ENCODE measurements around the gene LIN7B.
"Not testable (repeated sequence)": the region's sequence is repeated elsewhere in the genome, so short reads cannot be mapped to it uniquely, and the experiment has no call there.

LIN7B gene

DNA sequence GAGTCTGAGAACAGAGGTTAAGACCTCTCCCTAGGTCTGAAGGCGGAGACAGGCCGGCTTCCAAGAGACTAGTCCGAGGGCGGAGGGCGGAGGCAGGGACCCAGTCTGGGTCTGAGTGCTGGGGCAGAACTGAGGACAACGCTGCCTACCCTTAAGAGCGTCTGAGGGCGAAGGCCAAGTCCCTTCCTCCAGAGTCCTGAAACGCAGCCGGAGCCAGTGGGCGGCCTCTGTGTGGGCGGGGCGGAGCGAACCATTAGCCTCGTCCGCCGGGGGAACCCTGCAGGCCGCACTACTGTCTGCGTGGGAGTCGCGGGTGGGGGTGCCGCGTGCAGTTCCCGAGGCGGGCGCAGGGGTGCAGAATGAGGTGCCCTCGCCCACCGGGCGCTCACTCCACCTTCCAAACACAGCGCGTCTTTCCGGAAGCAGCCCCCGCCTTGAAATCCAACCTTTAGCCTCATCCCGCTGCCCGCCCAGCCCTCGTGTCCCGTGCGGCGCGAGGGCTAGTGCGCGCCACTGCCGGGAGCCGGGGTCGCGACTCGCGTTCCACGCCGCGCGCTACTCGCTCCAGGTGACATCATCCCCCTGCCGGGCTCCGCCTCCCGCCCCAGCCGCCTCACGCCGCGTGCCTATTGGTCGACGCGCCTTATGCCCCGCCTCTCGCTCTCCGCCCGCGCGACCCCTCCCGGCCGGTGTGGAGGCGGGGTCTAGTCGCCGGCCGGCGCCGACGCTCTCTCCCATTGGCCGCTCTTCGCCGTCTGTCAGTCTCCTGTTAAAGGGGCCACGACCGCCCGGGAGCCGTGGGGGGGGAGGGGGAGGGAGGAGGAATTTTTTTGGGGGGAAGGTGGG lies 4.6 kb downstream of the LIN7B start, which contains the start of gene C19orf73:
Gene C19orf73, minus strand, starts transcription at position 579 of the 846 bp plus-strand sequence. Its CDS starts 121 bp downstream, at position 458.
- peak; percentile 95 for DNase-seq (ENCODE audit: low read depth)

DNA sequence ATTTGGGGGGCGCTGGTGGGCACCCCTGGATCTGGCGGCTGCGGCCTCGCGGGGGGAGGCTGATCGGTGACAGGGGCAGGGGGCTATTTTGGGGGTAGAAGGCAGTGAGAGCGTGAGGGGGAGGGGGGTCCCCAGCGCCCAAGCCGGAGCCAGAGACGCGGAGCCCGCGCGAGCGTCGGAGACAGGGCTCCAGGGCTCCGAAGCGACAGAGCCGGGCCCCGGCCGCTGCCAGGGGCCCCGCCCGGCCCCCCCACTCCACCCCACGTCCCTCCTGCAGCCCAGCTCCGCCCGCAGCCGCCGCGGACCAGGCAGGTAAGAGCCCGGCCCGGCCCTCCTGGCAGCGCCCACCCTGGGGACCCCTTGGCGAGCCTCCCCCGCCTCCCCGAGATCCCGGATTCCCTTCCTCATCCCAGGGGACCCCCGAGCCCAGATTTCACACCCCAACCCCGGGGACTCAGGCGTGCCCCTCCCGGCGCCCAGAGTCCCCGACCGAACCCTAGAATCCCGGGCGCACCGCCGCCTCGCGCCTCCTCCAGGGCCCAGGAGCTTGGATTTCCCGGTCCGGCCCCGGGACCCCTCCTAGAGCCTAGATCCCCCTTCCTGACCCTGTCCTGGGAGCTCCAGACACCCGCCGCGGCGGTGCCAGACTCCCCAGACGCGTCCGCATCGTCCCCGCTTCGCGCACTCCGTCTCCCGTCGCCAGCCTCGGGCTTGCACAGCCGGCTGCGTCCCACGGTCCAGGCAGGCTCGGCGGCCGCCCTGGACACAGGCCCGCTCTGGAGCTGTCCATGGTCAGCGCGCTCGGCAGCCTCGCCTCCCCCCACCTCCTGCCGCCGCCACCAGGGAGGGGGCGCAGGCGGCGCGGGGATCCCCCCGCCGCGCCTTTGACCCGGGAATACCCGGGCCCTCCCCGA lies 5.5 kb downstream of the LIN7B start, which contains the start of gene PPFIA3:
Gene PPFIA3, plus strand, starts transcription at position 134 of the 914 bp plus-strand sequence. CDS start 8,330 bp downstream, outside the sequence.
- no peak for DNase-seq (ENCODE audit: low read depth)

DNA sequence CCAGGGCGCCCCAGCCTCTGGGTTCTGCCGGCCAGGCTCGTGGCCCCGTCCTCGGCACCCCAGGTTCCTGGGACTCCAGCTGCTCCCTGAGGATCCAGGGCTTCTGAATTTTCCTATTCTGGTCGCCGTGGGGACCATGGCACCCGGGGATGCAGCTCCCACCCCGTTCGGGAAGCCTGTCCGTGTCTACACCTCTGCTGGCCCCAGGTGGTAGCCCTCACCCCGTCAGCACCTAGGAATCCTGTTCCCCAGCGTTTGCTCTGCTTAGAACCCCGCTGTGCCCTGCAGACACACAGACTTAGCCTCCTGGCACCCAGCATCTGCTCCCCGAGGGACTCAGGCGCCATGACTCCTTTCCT lies 6.1 kb downstream of the LIN7B start:
- no peak for DNase-seq (ENCODE audit: low read depth)

DNA sequence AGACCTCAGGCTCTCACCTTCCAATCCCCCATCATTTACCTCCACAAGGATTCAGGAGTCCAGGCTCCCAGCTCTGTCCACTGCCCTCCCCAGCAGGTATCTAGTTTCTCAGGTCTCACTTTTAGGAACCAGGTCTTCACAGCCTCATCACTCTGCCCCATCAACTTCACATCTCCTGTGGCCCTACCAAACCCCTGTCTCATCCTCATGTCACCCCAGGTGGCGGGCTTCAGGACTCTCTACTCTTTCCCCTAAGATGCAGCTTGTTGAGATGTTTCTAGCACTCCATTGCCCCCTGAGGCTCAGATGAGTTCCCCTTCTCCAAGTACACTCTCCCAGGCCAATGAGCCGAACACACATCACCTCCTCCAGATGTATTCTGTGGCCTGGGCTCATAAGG lies 6.7 kb downstream of the LIN7B start:
- no peak for DNase-seq (ENCODE audit: low read depth)

DNA sequence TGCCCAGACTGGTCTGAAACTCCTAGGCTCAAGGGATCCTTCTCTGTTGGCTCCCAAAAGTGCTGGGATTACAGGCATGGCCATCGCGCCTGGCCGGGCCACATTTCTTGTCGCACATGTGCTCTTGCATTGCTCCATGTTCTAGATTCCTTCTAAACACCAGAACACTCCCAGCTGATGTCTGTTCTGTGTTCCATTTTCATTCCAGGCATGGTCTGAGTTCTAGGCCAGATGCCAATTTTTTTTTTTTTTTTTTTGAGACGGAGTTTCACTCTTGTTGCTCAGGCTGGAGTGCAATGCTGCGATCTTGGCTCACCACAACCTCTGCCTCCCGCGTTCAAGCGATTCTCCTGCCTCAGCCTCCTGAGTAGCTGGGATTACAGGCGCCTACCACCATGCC lies 7.7 kb downstream of the LIN7B start:
- not testable (repeated sequence) for DNase-seq (ENCODE audit: low read depth)

DNA sequence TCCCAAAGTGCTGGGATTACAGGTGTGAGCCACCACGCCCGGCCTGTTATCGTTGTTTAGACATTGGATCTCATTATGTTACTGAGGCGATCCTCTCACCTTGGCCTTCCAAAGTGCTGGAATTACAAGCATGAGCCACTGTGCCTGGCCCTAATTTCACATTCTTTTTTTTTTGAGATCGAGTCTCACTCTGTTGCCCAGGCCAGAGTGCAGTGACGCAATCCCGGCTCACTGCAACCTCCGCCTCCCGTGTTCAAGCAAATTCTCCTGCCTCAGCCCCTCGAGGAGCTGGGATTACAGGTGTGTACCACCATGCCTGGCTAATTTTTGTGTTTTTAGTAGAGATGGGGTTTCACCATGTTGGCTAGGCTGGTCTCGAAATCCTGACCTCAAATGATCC lies 9.1 kb downstream of the LIN7B start:
- not testable (repeated sequence) for DNase-seq (ENCODE audit: low read depth)

DNA sequence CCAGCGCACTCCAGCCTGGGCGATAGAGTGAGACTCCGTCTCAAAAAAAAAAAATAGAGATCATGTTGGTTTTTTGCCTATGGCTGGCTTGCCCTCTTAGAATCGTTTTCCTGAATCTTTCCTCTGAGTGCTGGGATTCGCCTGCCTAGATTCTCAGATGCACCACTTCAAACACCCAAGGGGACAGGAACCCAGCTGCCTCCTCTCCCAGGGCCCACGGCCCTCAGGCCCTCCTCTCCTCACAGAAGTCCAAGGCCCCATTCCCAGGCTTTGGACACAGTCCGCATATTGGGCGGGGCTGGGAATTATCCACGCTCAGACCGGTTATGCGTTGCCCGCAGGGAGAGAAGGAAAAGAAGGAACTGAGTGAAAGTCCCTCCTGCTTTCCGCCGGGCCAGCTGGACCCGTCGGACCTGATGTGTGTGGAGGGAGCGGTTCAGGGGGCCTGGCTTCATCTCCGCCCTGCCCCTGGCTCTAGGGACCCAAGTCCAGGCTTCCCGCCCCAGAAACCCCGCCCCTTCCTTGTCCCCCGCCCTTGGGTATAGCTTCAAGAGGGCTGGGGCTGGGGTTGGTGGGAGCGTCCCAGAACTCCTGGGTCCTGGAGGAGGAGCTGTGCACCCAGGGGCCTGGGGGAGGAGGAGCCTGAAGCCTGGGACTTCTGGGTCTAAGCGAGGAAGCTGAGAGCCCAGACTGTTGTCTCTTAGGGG lies 11.0 kb downstream of the LIN7B start:
- no peak for DNase-seq (ENCODE audit: low read depth)

DNA sequence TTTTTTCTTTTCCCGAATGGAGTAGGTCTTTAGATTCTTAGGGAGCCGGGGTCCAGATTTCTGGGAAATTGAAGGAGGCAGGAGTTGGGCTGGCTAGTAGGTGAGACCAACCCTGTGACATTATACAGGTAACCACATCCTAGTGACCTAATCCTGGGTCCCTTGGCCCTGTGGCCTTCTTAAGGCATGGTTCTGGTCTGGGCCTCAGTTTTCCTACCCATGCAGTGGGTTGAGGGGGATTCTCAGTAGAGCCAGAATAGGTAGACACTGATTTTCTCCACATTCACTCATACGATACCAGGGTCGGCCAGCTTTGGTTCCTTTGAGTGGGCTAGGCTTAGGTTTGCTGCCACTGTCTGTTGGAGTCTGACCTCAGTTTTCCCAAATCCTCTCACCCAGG lies 12.4 kb downstream of the LIN7B start:
- DNase-seq (ENCODE audit: low read depth), result no peak

DNA sequence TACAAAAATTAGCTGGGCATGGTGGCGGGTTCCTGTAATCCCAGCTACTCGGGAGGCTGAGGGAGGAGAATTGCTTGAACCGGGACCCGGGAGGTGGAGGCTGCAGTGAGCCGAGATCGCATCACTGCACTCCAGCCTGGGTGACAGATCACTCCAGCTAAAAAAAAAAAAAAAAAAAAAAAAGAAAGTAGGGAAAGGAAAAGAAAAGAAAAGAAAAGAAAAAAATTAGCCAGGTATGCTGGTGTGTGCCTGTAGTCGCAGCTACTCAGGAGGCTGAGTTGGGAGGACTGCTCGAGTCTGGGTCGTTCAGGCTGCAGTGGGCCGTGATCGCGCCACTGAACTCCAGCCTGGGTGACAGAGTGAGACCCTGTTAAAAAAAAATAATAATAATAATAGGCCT lies 13.1 kb downstream of the LIN7B start:
- DNase-seq (ENCODE audit: low read depth), result not testable (repeated sequence)

DNA sequence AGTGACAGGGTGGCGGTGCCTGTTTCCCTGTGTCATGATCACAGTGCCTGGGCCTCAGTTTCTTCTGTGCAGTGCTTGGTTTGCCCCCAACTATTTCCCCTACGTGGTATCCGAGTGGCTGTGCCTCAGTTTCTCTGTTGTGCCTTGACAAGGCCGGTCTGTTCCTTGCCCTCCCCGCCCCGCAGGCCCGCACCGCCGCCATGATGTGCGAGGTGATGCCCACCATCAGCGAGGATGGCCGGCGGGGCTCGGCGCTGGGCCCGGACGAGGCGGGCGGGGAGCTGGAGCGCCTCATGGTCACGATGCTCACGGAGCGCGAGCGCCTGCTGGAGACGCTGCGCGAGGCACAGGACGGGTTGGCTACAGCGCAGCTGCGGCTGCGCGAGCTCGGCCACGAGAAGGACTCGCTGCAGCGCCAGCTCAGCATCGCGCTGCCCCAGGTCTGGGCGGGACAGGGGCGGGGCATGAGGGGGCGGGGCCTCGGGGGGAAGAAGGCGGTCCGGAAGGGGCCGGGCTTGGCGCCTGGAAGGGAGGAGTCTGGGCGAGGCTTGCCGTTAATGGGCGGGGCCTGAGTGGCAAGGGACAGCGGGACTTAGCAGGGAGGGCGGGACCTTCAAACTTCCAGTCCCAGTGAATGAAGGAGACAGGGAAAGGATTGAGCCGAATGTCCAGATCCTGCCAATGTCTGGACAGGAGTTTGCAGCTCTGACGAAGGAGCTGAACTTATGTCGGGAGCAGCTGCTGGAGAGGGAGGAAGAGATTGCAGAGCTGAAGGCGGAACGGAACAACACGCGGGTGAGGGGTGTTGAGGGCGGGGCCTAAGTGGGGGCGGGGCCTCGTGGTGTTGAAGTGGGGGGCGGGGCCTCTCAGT lies 13.7 kb downstream of the LIN7B start:
- peak; percentile 95 for DNase-seq (ENCODE audit: low read depth)

DNA sequence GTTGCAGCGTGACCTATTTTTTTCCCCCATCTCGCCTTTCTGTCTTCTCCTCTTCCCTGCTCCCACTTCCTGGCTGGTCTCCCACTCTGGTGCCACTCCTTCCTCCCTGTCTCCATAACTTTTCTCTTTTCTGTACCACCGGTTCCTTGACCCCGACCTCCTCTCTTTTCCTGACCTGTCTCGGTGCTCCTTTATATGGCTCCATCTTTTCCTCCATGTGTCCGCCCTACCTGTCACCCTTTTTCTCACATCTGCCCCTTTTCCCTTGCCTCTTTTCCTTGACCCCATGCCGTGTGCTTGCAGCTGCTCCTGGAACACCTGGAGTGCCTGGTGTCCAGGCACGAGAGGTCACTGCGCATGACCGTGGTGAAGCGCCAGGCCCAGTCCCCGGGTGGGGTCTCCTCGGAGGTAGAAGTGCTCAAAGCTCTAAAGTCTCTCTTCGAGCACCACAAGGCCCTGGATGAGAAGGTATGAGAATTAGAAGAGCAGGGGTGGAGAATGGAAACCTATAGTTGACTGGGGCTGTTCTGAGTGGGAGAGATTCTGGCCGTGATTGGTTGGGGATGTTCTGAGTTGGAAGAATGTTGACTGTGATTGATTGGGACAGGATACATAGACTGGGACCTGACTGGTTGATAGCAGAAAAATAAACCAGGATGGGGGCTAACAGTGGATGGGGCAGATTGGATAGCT lies 14.5 kb downstream of the LIN7B start:
- no peak for DNase-seq (ENCODE audit: low read depth)

DNA sequence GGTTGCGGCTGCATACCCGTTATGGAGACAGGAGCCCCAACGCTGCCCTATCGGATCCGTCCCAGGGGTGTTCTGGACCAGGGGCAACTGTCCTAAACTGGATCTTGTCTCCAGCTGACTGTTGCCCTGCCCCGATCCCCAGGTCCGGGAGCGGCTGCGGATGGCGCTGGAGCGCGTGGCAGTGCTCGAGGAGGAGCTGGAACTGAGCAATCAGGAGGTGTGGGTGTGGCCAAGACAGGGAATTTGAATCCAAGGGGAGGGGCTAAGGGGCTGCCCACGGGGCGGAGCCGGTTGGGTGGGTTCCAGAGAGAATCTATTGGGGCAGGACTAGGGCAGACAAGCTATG lies 15.0 kb downstream of the LIN7B start:
- DNase-seq (ENCODE audit: low read depth), result no peak

DNA sequence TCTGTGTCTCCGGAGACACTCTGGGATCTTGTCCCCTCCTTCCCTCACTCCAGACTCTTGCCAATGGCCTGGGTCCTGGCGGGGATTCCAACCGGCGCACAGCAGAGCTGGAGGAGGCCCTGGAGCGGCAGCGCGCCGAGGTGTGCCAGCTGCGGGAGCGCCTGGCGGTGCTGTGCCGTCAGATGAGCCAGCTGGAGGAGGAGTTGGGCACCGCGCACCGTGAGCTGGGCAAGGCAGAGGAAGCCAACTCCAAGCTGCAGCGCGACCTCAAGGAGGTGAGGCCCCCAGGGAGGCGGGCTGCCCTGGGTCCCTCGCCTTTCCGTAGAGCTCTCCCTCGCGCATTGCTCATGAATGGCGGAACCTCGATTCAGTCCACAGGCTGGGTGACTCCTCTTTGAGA lies 16.2 kb downstream of the LIN7B start:
- no peak for DNase-seq (ENCODE audit: low read depth)

DNA sequence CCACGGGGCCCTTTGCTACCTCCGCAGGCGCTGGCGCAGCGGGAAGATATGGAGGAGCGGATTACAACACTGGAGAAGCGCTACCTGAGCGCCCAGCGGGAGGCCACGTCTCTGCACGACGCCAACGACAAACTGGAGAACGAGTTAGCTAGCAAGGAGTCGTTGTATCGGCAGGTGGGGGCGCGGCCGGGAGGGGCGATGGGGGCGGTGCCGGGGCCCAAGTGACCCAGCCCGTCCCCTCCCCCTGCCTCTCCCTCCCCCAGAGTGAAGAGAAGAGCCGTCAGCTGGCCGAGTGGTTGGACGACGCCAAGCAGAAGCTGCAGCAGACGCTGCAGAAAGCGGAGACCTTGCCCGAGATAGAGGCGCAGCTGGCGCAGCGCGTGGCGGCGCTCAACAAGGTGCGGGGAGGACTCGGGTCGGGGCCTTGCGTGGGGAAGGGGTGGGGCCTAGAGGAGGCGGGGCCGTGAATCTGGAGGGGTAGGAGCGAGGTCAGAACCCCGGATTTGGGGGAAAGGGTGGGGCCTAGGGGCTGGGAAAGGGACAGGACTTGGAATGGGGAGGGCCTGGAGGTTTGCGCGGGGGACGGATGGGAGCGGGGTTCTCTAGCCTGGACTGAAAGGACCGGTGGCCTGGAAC lies 18.9 kb downstream of the LIN7B start:
- DNase-seq (ENCODE audit: low read depth), result no peak

DNA sequence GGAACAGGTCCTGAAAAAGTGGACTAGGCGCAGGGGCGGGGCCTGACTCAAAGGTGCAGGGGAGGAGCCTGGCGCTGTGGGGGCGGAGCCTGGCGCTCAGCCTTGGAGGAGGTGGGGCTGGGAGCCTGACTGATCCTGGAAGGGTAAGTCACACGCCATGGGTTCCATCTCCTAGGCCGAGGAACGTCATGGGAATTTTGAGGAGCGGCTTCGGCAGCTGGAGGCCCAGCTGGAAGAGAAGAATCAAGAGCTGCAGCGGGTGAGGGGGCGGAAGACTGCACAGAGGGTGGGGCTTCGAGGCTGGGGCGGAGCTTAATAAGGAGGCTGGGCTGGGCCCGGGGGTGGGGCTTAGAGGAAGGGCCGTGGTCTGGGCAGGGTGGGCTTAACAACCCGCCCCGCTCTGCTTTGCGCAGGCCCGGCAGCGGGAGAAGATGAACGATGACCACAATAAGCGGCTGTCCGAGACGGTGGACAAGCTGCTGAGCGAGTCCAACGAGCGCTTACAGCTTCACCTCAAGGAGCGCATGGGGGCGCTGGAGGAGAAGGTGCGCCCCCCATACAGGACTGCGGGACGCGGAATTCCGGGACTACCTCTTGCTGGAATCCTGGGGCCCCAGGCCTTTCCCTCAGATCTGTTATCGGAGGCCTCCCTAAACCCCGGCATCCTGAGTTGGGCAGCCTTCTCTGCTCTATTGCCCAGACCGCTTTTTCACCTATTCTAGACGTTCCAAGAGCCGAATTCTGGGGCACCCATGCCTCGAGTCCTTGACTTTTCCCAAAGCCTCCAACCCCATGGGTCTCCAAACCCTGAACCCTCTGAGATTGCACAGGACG lies 19.7 kb downstream of the LIN7B start:
- no peak for DNase-seq (ENCODE audit: low read depth)

DNA sequence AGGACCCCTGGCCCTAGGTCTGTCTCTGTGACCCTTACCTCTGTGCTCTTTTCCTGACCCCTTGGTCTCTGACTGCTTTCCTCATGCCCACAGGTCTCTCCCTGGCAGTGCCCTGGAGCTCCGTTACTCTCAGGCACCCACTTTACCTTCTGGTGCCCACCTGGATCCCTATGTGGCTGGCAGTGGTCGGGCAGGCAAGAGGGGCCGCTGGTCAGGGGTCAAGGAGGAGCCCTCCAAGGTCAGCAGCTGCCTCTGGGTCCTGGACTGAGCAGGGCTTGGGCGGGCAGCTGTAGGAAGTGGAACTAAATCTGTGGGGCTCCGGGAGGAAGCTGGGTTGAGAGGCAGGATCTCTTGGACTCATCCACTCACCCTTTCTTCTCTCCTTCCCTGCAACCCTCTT lies 21.5 kb downstream of the LIN7B start:
- DNase-seq (ENCODE audit: low read depth), result no peak

DNA sequence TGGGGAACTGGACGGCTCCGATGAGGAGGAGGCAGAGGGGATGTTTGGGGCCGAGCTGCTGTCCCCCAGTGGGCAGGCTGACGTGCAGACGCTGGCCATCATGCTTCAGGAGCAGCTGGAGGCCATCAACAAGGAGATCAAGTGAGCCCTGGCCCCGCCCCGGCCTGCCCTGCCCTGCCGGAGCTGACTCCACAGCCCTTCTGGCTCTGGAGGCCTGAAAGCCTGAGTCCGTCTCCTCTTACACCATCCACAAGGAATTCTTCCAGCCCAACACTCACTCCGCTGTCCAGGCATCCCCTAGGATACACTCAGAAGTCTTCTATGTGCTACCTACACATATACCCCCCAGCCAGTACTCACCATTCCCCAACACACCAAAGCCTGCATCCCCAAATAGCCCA lies 22.6 kb downstream of the LIN7B start:
- DNase-seq (ENCODE audit: low read depth), result no peak

DNA sequence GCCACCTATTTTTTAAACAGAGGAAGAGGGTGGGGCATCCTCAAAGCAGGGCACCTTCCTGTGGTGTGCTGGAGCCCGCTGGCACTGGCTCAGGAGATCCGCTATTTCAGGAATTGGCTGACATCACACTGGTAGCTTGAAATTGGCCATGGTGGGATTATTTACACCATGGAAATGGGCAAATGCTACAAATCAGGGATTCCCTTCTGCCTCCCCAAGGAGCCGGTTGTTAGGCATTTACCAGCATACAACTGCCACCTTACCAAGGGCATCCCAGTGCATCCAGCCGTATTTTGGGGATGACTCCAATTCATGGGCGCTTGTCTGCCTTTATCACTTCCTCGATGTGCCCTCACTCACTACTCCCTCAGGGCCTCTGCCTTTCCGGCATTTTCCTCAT lies 26.8 kb downstream of the LIN7B start:
- no peak for DNase-seq (ENCODE audit: low read depth)

DNA sequence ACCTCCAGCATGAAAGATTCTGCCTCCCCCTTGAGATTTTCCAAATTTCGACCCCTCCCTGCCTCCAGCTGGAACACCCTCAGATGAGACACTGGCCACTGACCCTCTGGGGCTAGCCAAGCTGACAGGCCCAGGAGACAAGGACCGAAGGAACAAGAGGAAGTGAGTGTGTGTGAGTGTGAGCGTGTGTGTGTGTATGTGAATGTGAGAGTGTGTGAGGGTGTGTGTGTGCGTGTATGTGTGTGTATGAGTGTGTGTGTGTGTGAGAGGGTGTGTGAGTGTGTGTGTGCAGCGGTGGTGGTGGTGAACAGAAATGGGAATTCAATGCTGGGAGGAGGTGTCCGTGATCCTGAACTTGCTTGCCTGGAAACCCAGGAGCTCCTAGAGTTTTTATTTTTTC lies 27.2 kb downstream of the LIN7B start:
- no peak for DNase-seq (ENCODE audit: low read depth)
